ENCODE results near the gene MUC20. TPM values are rescaled to one million over a fixed set of nuclear protein-coding genes. Genes with fewer than 3 reads are reported as not detected.
"Not testable (repeated sequence)": the region's sequence is repeated elsewhere in the genome, so short reads cannot be mapped to it uniquely, and the experiment has no call there.

Gene MUC20
- polyA plus RNA-seq, 1 donor from 2014 or later: 3.0 TPM

DNA sequence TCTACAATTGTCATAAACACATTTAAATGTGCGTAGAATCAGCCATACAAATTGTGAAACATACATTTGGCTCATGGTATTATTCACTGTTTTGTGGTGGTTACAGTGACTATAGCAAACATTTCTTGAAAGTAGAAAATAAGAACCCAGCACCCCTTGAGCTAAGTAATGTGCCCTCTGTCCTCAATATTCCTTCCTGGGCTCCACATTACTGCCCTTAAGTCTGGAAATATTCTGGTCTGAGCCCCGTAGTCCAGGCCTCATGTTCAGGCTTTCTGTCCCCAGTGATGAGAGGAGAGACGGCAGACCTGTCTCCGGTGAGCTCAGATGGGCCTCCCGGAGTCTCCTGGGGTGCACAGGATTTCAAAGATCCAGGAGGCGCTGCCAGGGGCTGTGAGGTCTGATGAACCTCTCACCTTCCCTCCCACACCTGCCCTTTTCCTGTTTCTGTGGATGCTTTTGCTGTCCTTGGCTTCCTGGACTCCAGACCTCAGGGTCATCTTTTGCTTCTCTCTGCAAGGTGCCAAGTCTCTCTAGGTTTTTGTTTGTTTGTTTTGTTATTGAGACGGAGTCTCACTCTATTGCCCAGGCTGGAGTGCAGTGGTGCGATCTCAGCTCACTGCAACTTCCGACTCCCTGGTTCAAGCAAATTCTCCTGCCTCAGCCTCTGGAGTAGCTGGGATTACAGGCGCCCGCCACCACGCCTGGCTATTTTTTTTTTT is 8.8 kb upstream of the MUC20 start:
- Histone ChIP-seq H3K27me3 (ENCODE audit: insufficient read depth, low read depth, low read length) (no peaks in the 10 kb centered on the region), H3K9ac (ENCODE audit: low read length) (no peak overlapping the region), H3K9me3 (ENCODE audit: low read length) (no peaks in the 10 kb centered on the region), H3K36me3 (ENCODE audit: insufficient read depth, low read length) (peaks cover 15% of the 10 kb centered on the region), H3K9me2 (ENCODE audit: insufficient read depth, low read length) (no peaks in the 10 kb centered on the region), H2AFZ (ENCODE audit: low read depth, low read length) (no peak overlapping the region), H3K4me2 (ENCODE audit: low read length) (no peak overlapping the region), H3K79me2 (replicated peaks; ENCODE audit: insufficient read depth, low read length) (no peaks in the 10 kb centered on the region), H4K20me1 (ENCODE audit: insufficient read depth) (no peaks in the 10 kb centered on the region), H3K4me3 (ENCODE audit: low read length) (no peak overlapping the region), H3K27ac (ENCODE audit: low read length) (no peak overlapping the region), H3F3A (ENCODE audit: insufficient read depth, low read length, poor library complexity, severe bottlenecking) (no peaks in the 10 kb centered on the region)
- TF ChIP-seq SMC3 (conservative IDR thresholded peaks at IDR 0.05; ENCODE audit: poor library complexity) (no peak), TAF1 (IDR thresholded peaks at IDR 0.05; ENCODE audit: low read depth) (no peak), EP300 (conservative IDR thresholded peaks at IDR 0.05; ENCODE audit: poor library complexity, severe bottlenecking) (no peak), EZH2 (IDR thresholded peaks at IDR 0.05; ENCODE audit: borderline replicate concordance, insufficient read depth, low read length, poor library complexity, severe bottlenecking) (no peak), MXI1 (conservative IDR thresholded peaks at IDR 0.05; ENCODE audit: poor library complexity, severe bottlenecking) (no peak), POLR2AphosphoS5 (IDR thresholded peaks at IDR 0.05) (no peak), RAD21 (conservative IDR thresholded peaks at IDR 0.05) (no peak), REST (IDR thresholded peaks at IDR 0.05; ENCODE audit: borderline replicate concordance) (no peak)
- TF ChIP-seq, protein P1, sequence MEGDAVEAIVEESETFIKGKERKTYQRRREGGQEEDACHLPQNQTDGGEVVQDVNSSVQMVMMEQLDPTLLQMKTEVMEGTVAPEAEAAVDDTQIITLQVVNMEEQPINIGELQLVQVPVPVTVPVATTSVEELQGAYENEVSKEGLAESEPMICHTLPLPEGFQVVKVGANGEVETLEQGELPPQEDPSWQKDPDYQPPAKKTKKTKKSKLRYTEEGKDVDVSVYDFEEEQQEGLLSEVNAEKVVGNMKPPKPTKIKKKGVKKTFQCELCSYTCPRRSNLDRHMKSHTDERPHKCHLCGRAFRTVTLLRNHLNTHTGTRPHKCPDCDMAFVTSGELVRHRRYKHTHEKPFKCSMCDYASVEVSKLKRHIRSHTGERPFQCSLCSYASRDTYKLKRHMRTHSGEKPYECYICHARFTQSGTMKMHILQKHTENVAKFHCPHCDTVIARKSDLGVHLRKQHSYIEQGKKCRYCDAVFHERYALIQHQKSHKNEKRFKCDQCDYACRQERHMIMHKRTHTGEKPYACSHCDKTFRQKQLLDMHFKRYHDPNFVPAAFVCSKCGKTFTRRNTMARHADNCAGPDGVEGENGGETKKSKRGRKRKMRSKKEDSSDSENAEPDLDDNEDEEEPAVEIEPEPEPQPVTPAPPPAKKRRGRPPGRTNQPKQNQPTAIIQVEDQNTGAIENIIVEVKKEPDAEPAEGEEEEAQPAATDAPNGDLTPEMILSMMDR (IDR thresholded peaks at IDR 0.05; ENCODE audit: poor library complexity, severe bottlenecking): no peak

DNA sequence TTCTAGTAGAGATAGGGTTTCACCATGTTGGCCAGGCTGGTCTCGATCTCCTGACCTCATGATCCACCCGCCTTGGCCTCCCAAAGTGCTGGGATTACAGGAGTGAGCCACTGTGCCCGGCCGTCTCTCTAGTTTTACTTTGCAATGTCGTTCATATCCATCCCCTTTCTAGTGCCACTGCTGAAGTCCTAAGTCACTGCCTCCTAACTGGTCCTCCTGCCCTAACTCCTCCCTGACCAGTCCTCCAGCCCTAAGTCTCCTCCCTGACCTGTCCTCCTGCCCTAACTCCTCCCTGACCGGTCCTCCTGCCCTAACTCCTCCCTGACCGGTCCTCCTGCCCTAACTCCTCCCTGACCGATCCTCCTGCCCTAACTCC is 8.3 kb upstream of the MUC20 start:
- H3K9me2 ChIP-seq (ENCODE audit: insufficient read depth, low read length); H3F3A ChIP-seq (ENCODE audit: insufficient read depth, low read length, poor library complexity, severe bottlenecking); H3K79me2 ChIP-seq (replicated peaks; ENCODE audit: insufficient read depth, low read length); H3K9ac ChIP-seq (ENCODE audit: low read length); H2AFZ ChIP-seq (ENCODE audit: low read depth, low read length); H4K20me1 ChIP-seq (ENCODE audit: insufficient read depth); H3K27ac ChIP-seq (ENCODE audit: low read length); H3K4me3 ChIP-seq (ENCODE audit: low read length); H3K27me3 ChIP-seq (ENCODE audit: insufficient read depth, low read depth, low read length); H3K9me3 ChIP-seq (ENCODE audit: low read length); H3K4me2 ChIP-seq (ENCODE audit: low read length): not testable (repeated sequence)
- H3K36me3 ChIP-seq (ENCODE audit: insufficient read depth, low read length): peaks cover 15% of the 10 kb centered on the region

- not testable (repeated sequence) for H3K9me3 ChIP-seq (ENCODE audit: low read length); H3K27ac ChIP-seq (ENCODE audit: low read length); H2AFZ ChIP-seq (ENCODE audit: low read depth, low read length); H3K9ac ChIP-seq (ENCODE audit: low read length); H3K4me2 ChIP-seq (ENCODE audit: low read length); H3K4me3 ChIP-seq (ENCODE audit: low read length); H3K27me3 ChIP-seq (ENCODE audit: insufficient read depth, low read depth, low read length); H3F3A ChIP-seq (ENCODE audit: insufficient read depth, low read length, poor library complexity, severe bottlenecking); H3K9me2 ChIP-seq (ENCODE audit: insufficient read depth, low read length); H4K20me1 ChIP-seq (ENCODE audit: insufficient read depth); H3K79me2 ChIP-seq (replicated peaks; ENCODE audit: insufficient read depth, low read length)
- peaks cover 13% of the 10 kb centered on the region for H3K36me3 ChIP-seq (ENCODE audit: insufficient read depth, low read length)
These were observed 7.6 kb upstream of the MUC20 start for GRCh38 chr3:195713150-195713549.
